Neuron (in vitro differentiated cells): ENCODE results near the gene ZP2.

ENCODE experiments used
- H2AFZ ChIP-seq: one replicate; pipeline ENCODE4 v1.6.1; 2013; ENCODE audit warnings: low read depth, mild to moderate bottlenecking, inconsistent platforms, low read length, moderate library complexity
- H3K27me3 ChIP-seq: one replicate; pipeline ENCODE4 v1.6.1; 2013; ENCODE audit warnings: low read length; ENCODE audit not compliant: insufficient read depth
- H3K36me3 ChIP-seq: one replicate; pipeline ENCODE4 v1.6.1; 2013; ENCODE audit warnings: low read length; ENCODE audit not compliant: insufficient read depth
- H3K4me1 ChIP-seq: one replicate; pipeline ENCODE4 v1.6.1; 2013; ENCODE audit warnings: low read length; ENCODE audit not compliant: insufficient read depth
- H3K4me3 ChIP-seq: 2 replicates; pipeline ENCODE4 v1.5.1; 2013; ENCODE audit warnings: mild to moderate bottlenecking, low read length, moderate library complexity
- H3K9me3 ChIP-seq: one replicate; pipeline ENCODE4 v1.6.1; 2013; ENCODE audit warnings: low read length

ZP2 gene

DNA sequence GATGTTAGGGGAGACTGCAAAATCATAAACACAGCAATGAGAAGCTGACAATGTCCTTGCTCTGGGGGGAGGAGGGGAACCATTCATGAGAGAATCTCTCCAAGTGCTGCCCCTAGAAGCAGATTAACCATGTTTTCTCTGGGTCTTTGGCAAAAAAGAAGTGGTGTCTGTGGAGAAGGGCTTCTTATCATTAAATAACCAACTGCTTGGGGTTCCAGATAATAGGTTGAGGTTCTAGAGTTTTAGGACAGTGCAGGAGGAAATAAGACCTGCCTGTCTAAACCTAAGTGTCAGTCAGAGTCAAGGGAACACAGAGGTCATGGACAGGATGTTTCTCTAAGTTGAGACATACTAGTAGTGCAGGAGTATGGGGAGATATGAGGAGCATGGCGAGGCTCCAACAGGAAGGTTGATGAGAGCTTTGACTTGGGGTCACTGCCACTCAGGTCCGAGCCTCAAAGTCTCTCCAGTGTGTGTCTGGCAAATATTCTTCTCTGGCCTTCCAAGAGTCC, 17.0 kb upstream of the ZP2 start:
- Histone ChIP-seq H3K4me3 (no peak overlapping the region), H3K36me3 (no peaks in the 10 kb centered on the region), H3K9me3 (no peaks in the 10 kb centered on the region), H3K4me1 (no peaks in the 10 kb centered on the region), H3K27me3 (no peaks in the 10 kb centered on the region), H2AFZ (no peak overlapping the region)

DNA sequence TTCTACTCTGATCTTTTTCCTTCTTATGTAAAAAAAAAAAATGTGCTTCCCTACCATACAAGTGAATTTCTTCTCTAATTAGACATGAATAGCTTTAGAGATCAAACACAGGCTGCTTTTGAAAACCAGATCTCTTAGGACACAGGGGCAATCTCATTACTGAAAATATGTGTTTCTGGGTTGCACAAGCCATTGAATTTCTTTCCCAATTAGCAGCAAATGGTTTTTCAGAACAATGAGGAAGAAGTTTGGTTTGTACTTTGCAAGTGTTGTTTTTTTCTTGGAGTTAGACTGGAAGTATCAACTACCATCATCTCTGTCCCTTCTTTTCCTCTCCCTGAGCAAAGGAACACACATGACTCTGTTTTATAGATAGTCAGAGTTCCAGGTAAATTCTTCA, 16.5 kb upstream of the ZP2 start:
- Histone ChIP-seq H3K4me1 (no peaks in the 10 kb centered on the region), H3K27me3 (no peaks in the 10 kb centered on the region), H3K4me3 (no peak overlapping the region)

DNA sequence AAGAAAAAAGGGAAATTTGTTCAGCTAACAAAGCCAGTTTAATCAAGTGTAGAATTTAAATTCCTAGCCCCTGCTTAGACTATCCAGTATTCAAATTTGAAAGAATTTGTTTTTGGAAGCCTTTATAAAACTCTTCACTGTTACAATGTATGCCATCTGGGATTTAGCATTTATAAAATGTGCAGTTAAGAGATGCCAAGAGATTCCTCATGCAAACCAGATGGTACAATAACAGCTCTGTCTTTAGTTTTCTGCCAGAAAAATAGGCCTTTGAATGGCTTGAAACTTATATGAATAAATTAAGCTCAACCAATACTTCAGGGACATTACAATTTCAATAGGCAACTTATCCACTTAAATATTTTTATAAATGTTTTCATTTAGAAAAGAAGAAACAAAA, 15.4 kb upstream of the ZP2 start:
- Histone ChIP-seq H3K4me3 (no peak overlapping the region), H3K4me1 (no peaks in the 10 kb centered on the region), H2AFZ (no peak overlapping the region), H3K9me3 (no peaks in the 10 kb centered on the region), H3K27me3 (no peaks in the 10 kb centered on the region), H3K36me3 (no peaks in the 10 kb centered on the region)

More for the DNA sequence above, 16.5 kb upstream of the ZP2 start:
- no peak overlapping the region for H2AFZ ChIP-seq
- H3K36me3 ChIP-seq = no peaks in the 10 kb centered on the region
- H3K9me3 ChIP-seq = no peaks in the 10 kb centered on the region

DNA sequence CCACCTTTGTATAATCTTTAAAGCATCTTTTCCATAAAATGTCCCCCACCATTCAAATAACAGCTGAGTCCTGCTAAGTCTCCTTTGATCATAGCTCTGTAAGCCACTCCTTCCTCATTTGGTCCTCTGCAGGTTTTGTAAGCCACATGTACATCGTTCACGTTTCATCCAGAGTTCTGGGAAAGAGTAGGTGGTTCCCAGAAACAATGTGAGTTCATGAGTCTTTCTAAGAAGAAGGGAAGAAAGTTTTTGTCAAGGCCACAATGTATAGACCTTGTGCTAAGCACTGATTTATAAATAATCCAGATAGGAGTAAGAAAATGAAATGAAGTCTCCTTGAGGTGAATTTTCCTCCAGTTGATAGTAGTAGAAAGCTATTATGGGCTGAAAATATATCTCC, 13.4 kb upstream of the ZP2 start:
- Histone ChIP-seq H3K9me3 (no peaks in the 10 kb centered on the region), H3K27me3 (no peaks in the 10 kb centered on the region), H3K4me3 (no peak overlapping the region), H2AFZ (no peak overlapping the region), H3K36me3 (no peaks in the 10 kb centered on the region), H3K4me1 (no peaks in the 10 kb centered on the region)

DNA sequence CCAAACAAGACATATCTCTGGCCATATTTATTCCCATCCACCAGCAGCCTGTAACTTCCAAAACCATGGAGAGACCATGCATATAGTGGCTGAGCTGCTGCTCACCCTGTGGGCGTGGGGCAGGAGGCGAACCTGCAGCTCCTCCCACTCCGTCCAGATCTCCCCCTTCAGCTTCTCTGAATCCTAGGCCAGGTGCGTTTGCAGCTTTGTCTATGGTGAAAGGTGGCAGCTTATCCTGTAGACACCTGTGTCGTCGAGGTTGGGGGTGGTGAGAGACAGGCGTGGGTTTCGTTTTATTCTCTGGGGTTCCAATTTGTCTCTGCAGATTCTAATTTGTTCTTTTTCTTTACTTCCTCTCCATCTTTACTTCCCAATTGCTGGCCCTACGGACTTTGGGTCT, 12.4 kb upstream of the ZP2 start:
- Histone ChIP-seq H2AFZ (no peak overlapping the region), H3K36me3 (no peaks in the 10 kb centered on the region), H3K4me3 (no peak overlapping the region), H3K4me1 (no peaks in the 10 kb centered on the region), H3K9me3 (no peaks in the 10 kb centered on the region), H3K27me3 (no peaks in the 10 kb centered on the region)

DNA sequence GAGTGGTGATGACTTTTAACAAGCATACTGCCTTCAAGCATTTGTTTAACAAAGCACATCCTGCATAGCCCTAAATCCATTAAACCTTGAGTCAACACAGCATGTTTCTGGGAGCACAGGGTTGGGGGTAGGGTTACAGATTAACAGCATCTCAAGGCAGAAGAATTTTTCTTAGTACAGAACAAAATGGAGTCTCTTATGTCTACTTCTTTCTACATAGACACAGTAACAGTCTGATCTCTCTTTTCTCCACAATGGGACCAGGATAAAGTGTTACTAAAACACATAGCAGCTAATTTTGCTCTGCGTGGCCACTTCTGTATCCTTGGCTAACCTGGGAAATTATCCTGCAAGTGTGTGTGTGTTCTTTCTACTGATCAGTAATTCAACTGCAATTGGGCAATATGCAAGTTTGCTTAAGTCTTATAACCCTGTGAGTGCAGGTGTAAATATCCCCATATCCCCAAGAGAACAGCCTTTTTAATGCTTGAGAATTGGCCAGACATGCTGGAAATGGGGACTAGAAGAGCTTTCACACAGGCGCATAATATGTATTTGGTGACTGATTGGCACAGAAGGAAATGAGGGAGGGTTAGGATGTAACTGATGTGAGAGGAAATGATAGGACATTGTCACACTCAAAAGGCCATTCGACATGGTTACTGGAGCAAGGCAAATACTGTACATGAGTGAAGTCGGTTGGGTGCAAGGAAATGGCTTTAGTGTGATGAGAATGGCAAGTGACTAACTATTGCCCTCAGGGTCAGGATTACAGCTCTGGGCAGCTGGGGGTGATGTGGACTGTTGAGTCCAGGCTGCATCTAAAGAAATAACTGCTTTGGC, 11.3 kb upstream of the ZP2 start:
- Histone ChIP-seq H3K4me3 (no peak overlapping the region), H3K9me3 (no peaks in the 10 kb centered on the region)

DNA sequence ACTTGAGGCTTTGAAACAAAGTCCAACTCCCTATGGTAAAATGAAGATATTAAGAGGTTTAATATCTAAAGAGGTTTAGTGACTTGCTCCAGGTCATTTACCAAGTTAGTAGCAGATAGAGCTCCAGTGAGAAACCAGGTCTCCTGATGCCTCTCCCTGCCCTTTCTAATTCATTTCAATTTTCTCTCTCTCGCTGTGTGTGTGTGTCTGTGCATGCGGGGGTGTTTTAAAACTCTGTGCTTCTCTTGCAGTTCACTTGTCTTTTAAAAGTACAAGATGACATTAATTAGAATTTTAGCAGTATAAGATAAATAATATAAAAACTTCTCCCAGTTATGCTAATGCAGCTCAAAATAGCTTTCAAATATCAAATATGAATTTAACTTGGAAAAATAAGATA, 8.2 kb upstream of the ZP2 start:
- Histone ChIP-seq H2AFZ (no peak overlapping the region), H3K4me1 (no peaks in the 10 kb centered on the region), H3K27me3 (peaks cover 3% of the 10 kb centered on the region), H3K4me3 (no peak overlapping the region), H3K36me3 (no peaks in the 10 kb centered on the region), H3K9me3 (no peaks in the 10 kb centered on the region)

More for the DNA sequence above, 11.3 kb upstream of the ZP2 start:
- no peak overlapping the region for H2AFZ ChIP-seq
- no peaks in the 10 kb centered on the region for H3K36me3 ChIP-seq
- no peaks in the 10 kb centered on the region for H3K4me1 ChIP-seq
- H3K27me3 ChIP-seq = peaks cover 3% of the 10 kb centered on the region

DNA sequence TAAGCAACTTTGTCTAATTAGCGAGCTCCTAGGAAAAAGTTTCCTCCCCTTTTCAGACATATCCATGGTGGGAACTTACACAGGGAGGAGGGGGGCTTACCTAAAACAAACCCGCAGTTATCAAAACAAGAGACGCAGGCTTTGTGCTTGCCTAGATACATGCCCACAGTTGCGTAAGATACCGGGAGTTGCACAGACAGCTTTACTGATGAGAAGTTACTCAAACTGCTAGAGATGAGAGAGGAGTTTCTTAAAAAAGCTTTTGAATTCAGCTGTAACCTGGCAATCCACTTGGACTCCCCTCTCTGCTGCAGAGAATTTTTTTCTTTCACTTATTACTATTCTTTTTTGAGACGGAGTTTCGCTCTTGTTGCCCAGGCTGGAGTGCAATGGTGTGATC, 6.8 kb upstream of the ZP2 start:
- Histone ChIP-seq H2AFZ (no peak overlapping the region), H3K4me3 (no peak overlapping the region), H3K27me3 (peaks cover 3% of the 10 kb centered on the region), H3K4me1 (no peaks in the 10 kb centered on the region), H3K36me3 (no peaks in the 10 kb centered on the region), H3K9me3 (no peaks in the 10 kb centered on the region)

DNA sequence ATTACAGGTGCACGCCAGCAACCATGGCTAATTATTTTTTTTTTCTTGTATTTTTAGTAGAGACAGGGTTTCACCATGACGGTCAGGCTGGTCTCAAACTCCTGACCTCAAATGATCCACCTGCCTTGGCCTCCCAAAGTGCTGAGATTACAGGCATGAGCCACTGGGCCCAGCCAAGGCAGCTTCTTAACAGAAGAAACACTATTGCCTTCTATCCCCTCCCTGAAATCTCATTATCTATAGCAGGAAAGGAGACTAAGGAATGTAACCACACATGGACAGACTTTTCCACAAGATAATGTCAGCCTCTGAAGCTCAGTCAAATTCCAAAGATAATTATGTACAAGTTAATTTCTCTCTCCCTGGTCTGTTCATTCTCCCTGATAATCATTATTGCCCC, 5.7 kb upstream of the ZP2 start:
- H3K36me3 ChIP-seq = no peaks in the 10 kb centered on the region

DNA sequence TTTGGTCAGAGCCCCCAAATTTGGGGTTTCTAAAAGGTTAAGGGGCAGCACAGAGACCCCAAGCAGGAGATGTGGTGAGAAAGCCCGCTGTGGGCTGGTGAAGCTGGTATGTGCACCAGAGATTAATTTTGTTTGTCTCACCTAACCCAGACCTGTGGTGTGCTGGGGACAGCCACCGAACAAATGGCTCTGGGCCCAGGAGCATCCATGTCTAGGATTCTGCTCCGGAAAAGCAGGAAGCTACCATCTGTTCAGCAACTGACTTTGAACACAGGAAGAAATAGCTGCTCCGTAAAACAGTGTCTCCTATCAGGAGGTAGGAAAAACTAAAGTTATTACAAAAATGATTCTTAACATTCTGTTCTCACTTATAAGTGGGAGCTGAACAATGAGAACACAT, 2.7 kb upstream of the ZP2 start:
- Histone ChIP-seq H3K4me3 (no peak overlapping the region), H3K4me1 (no peaks in the 10 kb centered on the region), H3K36me3 (no peaks in the 10 kb centered on the region), H3K9me3 (no peaks in the 10 kb centered on the region), H2AFZ (no peak overlapping the region), H3K27me3 (peaks cover 3% of the 10 kb centered on the region)

More for the DNA sequence above, 5.7 kb upstream of the ZP2 start:
- H3K9me3 ChIP-seq = no peaks in the 10 kb centered on the region
- no peak overlapping the region for H2AFZ ChIP-seq
- peaks cover 3% of the 10 kb centered on the region for H3K27me3 ChIP-seq
- no peaks in the 10 kb centered on the region for H3K4me1 ChIP-seq
- no peak overlapping the region for H3K4me3 ChIP-seq

DNA sequence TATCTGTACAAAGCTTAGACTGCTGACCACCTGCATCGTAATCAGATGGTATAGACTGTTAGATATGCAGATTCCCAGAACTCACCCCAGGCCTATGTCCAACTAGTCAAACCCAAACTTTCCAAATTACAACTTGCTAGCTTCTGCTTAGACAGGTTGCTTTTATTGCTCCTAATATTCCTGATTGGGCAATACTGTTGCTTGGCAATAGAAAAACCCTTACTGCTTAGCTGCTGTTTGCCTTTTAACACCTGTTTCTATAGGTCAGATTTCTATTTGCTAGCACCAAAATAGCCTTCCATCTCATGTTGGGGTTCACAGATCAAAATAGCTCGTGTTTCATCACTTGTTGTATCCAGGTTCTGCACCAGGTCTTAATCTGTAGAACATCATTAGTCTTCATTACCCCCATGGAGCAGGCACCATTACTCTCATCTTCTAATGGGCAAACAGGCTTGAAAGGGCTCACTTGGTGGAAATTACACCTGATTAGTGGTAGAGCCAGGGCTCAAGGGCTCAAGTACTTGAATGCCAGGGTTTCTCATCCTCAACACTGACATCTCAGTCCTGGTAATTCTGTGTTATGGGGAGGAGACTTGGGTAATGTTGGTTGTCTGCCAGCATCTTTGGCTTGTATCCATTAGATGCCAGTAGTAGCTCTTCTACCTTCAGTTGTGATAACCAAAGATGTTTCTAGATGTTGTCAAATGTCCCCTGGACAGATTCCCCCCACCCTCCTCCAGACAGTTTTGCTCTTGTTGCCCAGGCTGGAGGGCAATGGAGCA, 2.7 kb downstream of the ZP2 start:
- H3K36me3 ChIP-seq = no peaks in the 10 kb centered on the region
- no peak overlapping the region for H3K4me3 ChIP-seq
- H3K9me3 ChIP-seq = no peaks in the 10 kb centered on the region
- H3K27me3 ChIP-seq = no peaks in the 10 kb centered on the region
- H3K4me1 ChIP-seq = no peaks in the 10 kb centered on the region
- H2AFZ ChIP-seq = no peak overlapping the region

DNA sequence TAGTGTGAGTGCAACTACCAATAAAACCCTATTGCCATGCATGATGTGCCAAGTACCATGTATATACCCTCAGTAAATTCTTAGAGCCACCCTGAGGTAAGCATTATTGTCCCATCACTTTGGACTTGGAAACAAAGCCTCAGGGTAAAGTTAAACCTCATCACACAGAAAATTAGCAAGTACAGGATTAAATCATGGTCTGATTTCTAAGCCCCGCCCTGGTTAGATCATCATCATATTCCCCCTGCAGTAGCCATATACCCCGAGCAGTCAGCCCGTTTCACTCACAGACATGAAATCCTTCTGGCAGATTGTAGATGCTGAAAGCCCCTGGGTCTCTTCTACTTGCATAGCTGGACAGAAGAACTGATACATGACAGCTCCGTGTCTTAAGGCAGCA, 4.8 kb downstream of the ZP2 start:
- Histone ChIP-seq H3K9me3 (no peaks in the 10 kb centered on the region), H3K4me3 (no peak overlapping the region), H3K27me3 (no peaks in the 10 kb centered on the region), H2AFZ (no peak overlapping the region), H3K36me3 (no peaks in the 10 kb centered on the region), H3K4me1 (no peaks in the 10 kb centered on the region)

DNA sequence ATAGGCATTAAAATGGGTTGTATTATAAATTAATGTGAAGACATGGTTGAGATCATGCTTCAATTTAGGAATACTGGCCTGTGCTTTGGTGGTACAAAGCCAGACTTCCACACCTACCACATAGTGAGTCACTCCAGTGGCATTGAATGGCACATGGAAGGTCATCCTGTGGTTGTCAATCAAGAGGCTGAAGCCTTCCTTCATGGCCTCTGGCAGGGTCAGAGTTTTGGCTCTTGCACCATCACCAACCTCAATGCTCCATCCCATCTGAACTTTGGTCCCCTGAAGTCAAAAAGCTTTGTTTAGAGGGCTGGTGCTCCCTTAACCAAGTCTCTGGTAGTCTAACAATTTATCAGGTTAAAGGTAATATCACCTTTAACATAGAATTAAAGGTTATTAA, 6.1 kb downstream of the ZP2 start:
- H3K4me3 ChIP-seq = no peak overlapping the region
- H3K9me3 ChIP-seq = no peaks in the 10 kb centered on the region
- no peaks in the 10 kb centered on the region for H3K4me1 ChIP-seq
- H3K27me3 ChIP-seq = no peaks in the 10 kb centered on the region
- H2AFZ ChIP-seq = no peak overlapping the region
- H3K36me3 ChIP-seq = no peaks in the 10 kb centered on the region
